CD4-positive, alpha-beta T cell treated with Interferon alpha-2 for 1 hour (primary cell): ENCODE data around the gene USP6NL.

ENCODE experiments used
- DNase-seq, 2 donors: peaks; one replicate each; pipeline ENCODE4 v3.0.0-alpha.2; 2020 to 2022

USP6NL gene

GRCh38 chr10:11548065-11548767 is 63.2 kb downstream of the USP6NL start:
- no peak for DNase-seq

- DNase-seq, result no peak
Measured at GRCh38 chr10:11546581-11546980, 64.9 kb downstream of the USP6NL start.

- no peak for DNase-seq
Measured at GRCh38 chr10:11541296-11541695, 70.2 kb downstream of the USP6NL start.

- DNase-seq, result no peak
Measured at GRCh38 chr10:11539191-11539868, 72.1 kb downstream of the USP6NL start.

- no peak for DNase-seq
Measured at GRCh38 chr10:11538834-11539190, 72.6 kb downstream of the USP6NL start.

- DNase-seq, result no peak
Measured at GRCh38 chr10:11536228-11536627, 75.2 kb downstream of the USP6NL start.

- peak in 1 of 2 donors; percentile 9 for DNase-seq
Measured at GRCh38 chr10:11535346-11535959, 76.0 kb downstream of the USP6NL start.

GRCh38 chr10:11533328-11533781 is 78.1 kb downstream of the USP6NL start:
- DNase-seq, result no peak

GRCh38 chr10:11532306-11532705 is 79.1 kb downstream of the USP6NL start:
- DNase-seq, result no peak

GRCh38 chr10:11530806-11531205 is 80.6 kb downstream of the USP6NL start:
- DNase-seq, result no peak

GRCh38 chr10:11529276-11529903 is 82.1 kb downstream of the USP6NL start:
- DNase-seq, result no peak

- no peak for DNase-seq
Measured at GRCh38 chr10:11528286-11528685, 83.2 kb downstream of the USP6NL start.

GRCh38 chr10:11527691-11528255 is 83.7 kb downstream of the USP6NL start:
- peak in 1 of 2 donors; percentile 13 for DNase-seq

- no peak for DNase-seq
Measured at GRCh38 chr10:11527068-11527467, 84.4 kb downstream of the USP6NL start.

GRCh38 chr10:11525503-11525902 is 85.9 kb downstream of the USP6NL start:
- DNase-seq, result no peak

- peak in 1 of 2 donors; percentile 17 for DNase-seq
Measured at GRCh38 chr10:11522821-11523245, 88.6 kb downstream of the USP6NL start.

GRCh38 chr10:11521860-11522259 is 89.6 kb downstream of the USP6NL start:
- no peak for DNase-seq

- DNase-seq, result no peak
Measured at GRCh38 chr10:11520892-11521291, 90.6 kb downstream of the USP6NL start.

GRCh38 chr10:11517150-11517549 is 94.3 kb downstream of the USP6NL start:
- no peak for DNase-seq

GRCh38 chr10:11516431-11516746 is 95.1 kb downstream of the USP6NL start:
- no peak for DNase-seq

- peak; percentile 55 to 65 for DNase-seq
Measured at GRCh38 chr10:11515596-11516430, 95.6 kb downstream of the USP6NL start.

GRCh38 chr10:11513727-11514126 is 97.7 kb downstream of the USP6NL start:
- no peak for DNase-seq
